Left kidney (tissue), 8 donors: Measurements from ENCODE around the gene MFF. TPM values are rescaled to one million over a fixed set of nuclear protein-coding genes. Genes with fewer than 3 reads are reported as not detected.

Source experiments
- DNase-seq: peaks from one replicate; pipeline ENCODE4 v3.0.0-alpha.2; 2013
- long read RNA-seq, 8 donors: transcript quantifications; one replicate each; lab custom pipeline, GENCODE V29; 2026
- polyA plus RNA-seq: library from polyadenylated mRNA; unstranded; fragments of 120-200 nt; gene quantifications from one replicate; pipeline ENCODE4 v1.2.1, GENCODE V29; 2013; ENCODE audit not compliant: insufficient read length

The MFF gene
- polyA plus RNA-seq: 156 TPM
- long read RNA-seq, donor 1, transcript MFF-201 (9 exons, 2,004 nt): major isoform, 16 of 76 reads
- long read RNA-seq, donor 1, transcript MFF-205 (7 exons, 1,085 nt): minor isoform, 11 of 76 reads
- long read RNA-seq, donor 1, transcript MFF-219 (5 exons, 820 nt): minor isoform, 7 of 76 reads
- long read RNA-seq, donor 1, partial matches to known transcripts: 20 of 76 reads
- long read RNA-seq, donor 1, other reads (novel, unspliced or antisense): 6 of 76 reads
- long read RNA-seq, donor 2, transcript MFF-205 (7 exons, 1,085 nt): minor isoform, 7 of 36 reads
- long read RNA-seq, donor 2, transcript MFF-201 (9 exons, 2,004 nt): major isoform, 16 of 36 reads
- long read RNA-seq, donor 2, partial matches to known transcripts: 0 of 36 reads
- long read RNA-seq, donor 2, other reads (novel, unspliced or antisense): 5 of 36 reads
- long read RNA-seq, donor 3, transcript MFF-205 (7 exons, 1,085 nt): major isoform, 7 of 25 reads
- long read RNA-seq, donor 3, transcript MFF-207 (6 exons, 1,548 nt): minor isoform, 6 of 25 reads
- long read RNA-seq, donor 3, partial matches to known transcripts: 0 of 25 reads
- long read RNA-seq, donor 3, other reads (novel, unspliced or antisense): 0 of 25 reads
- long read RNA-seq, donor 4, partial matches to known transcripts: 0 of 4 reads
- long read RNA-seq, donor 4, other reads (novel, unspliced or antisense): 0 of 4 reads
- long read RNA-seq, donor 5, transcript MFF-203 (8 exons, 1,716 nt): minor isoform, 5 of 65 reads
- long read RNA-seq, donor 5, transcript MFF-205 (7 exons, 1,085 nt): minor isoform, 16 of 65 reads
- long read RNA-seq, donor 5, transcript MFF-222 (4 exons, 1,653 nt): minor isoform, 6 of 65 reads
- long read RNA-seq, donor 5, transcript MFF-201 (9 exons, 2,004 nt): major isoform, 18 of 65 reads
- long read RNA-seq, donor 5, partial matches to known transcripts: 5 of 65 reads
- long read RNA-seq, donor 5, other reads (novel, unspliced or antisense): 0 of 65 reads
- long read RNA-seq, donor 6, transcript MFF-201 (9 exons, 2,004 nt): major isoform, 17 of 69 reads
- long read RNA-seq, donor 6, transcript MFF-205 (7 exons, 1,085 nt): minor isoform, 10 of 69 reads
- long read RNA-seq, donor 6, partial matches to known transcripts: 29 of 69 reads
- long read RNA-seq, donor 6, other reads (novel, unspliced or antisense): 0 of 69 reads
- long read RNA-seq, donor 7, transcript MFF-201 (9 exons, 2,004 nt): major isoform, 18 of 90 reads
- long read RNA-seq, donor 7, transcript MFF-218 (3 exons, 1,824 nt): minor isoform, 7 of 90 reads
- long read RNA-seq, donor 7, transcript MFF-205 (7 exons, 1,085 nt): minor isoform, 11 of 90 reads
- long read RNA-seq, donor 7, transcript MFF-220 (2 exons, 660 nt): minor isoform, 6 of 90 reads
- long read RNA-seq, donor 7, partial matches to known transcripts: 29 of 90 reads
- long read RNA-seq, donor 7, other reads (novel, unspliced or antisense): 10 of 90 reads
- long read RNA-seq, donor 8, transcript MFF-205 (7 exons, 1,085 nt): major isoform, 7 of 28 reads
- long read RNA-seq, donor 8, transcript MFF-201 (9 exons, 2,004 nt): major isoform, 7 of 28 reads
- long read RNA-seq, donor 8, partial matches to known transcripts: 0 of 28 reads
- long read RNA-seq, donor 8, other reads (novel, unspliced or antisense): 0 of 28 reads

GRCh38 chr2:227324995-227325838, at the start of gene MFF:
Gene MFF, plus strand, starts transcription at chr2:227325251. Its CDS starts 5,415 bp downstream, at chr2:227330666.
- DNase-seq: peak; percentile 93

- DNase-seq: no peak
Observed at GRCh38 chr2:227280895-227281294, 44.2 kb upstream of the MFF start.

- no peak for DNase-seq
Observed at GRCh38 chr2:227285741-227286236, 39.3 kb upstream of the MFF start.

- DNase-seq: no peak
Observed at GRCh38 chr2:227287771-227288170, 37.3 kb upstream of the MFF start.

GRCh38 chr2:227292314-227292713, 32.7 kb upstream of the MFF start:
- DNase-seq: no peak

- no peak for DNase-seq
Observed at GRCh38 chr2:227293531-227293930, 31.5 kb upstream of the MFF start.

- no peak for DNase-seq
Observed at GRCh38 chr2:227295806-227296205, 29.2 kb upstream of the MFF start.

- DNase-seq: no peak
Observed at GRCh38 chr2:227296671-227297405, 28.2 kb upstream of the MFF start.

- DNase-seq: no peak
Observed at GRCh38 chr2:227301523-227301922, 23.5 kb upstream of the MFF start.

GRCh38 chr2:227308784-227309183, 16.3 kb upstream of the MFF start:
- DNase-seq: no peak

GRCh38 chr2:227310756-227311110, 14.3 kb upstream of the MFF start:
- DNase-seq: peak; percentile 13

- DNase-seq: no peak
Observed at GRCh38 chr2:227311861-227312506, 13.1 kb upstream of the MFF start.

GRCh38 chr2:227312579-227312978, 12.5 kb upstream of the MFF start:
- no peak for DNase-seq

GRCh38 chr2:227313310-227313709, 11.7 kb upstream of the MFF start:
- no peak for DNase-seq

- DNase-seq: no peak
Observed at GRCh38 chr2:227317834-227318233, 7.2 kb upstream of the MFF start.

GRCh38 chr2:227320305-227321094, 4.6 kb upstream of the MFF start:
- no peak for DNase-seq

GRCh38 chr2:227322530-227323205, 2.4 kb upstream of the MFF start:
- DNase-seq: no peak

GRCh38 chr2:227323818-227324217, 1.2 kb upstream of the MFF start:
- no peak for DNase-seq
